ENCODE results near the gene ICAM2. TPM values are rescaled to one million over a fixed set of nuclear protein-coding genes. Genes with fewer than 3 reads are reported as not detected.

The ICAM2 gene
- total RNA-seq, 4 donors from 2014 or later = 22.4 to 75.1 (median 58.1) TPM

GRCh38 chr17:63997341-63998048, 22.9 kb downstream of the ICAM2 start:
- Histone ChIP-seq H3K4me3 (peak overlapping the region; percentile 54 to 68 (median 58)), H3K27ac (replicated peaks in 1 of 4) (peak overlapping the region; percentile 19 to 62 (median 37)), H3K36me3 (peaks cover 0 to 2% (median 0%) of the 10 kb centered on the region in 4 donors), H3K4me1 (peaks cover 20 to 31% (median 24%) of the 10 kb centered on the region in 4 donors), H3K9me3 (no peaks in the 10 kb centered on the region), H3K27me3 (peaks cover 0 to 67% (median 16%) of the 10 kb centered on the region in 4 donors)
- DNase-seq (ENCODE audit: extremely low spot score) = no peak
- intact Hi-C loops (cut with DNase I) = no loop called here
- TF ChIP-seq POLR2A (IDR thresholded peaks at IDR 0.05; ENCODE audit: low read depth) (no peak), POLR2AphosphoS5 (IDR thresholded peaks at IDR 0.05) (no peak), EP300 (IDR thresholded peaks at IDR 0.05) (no peak)
- TF ChIP-seq, protein P1, sequence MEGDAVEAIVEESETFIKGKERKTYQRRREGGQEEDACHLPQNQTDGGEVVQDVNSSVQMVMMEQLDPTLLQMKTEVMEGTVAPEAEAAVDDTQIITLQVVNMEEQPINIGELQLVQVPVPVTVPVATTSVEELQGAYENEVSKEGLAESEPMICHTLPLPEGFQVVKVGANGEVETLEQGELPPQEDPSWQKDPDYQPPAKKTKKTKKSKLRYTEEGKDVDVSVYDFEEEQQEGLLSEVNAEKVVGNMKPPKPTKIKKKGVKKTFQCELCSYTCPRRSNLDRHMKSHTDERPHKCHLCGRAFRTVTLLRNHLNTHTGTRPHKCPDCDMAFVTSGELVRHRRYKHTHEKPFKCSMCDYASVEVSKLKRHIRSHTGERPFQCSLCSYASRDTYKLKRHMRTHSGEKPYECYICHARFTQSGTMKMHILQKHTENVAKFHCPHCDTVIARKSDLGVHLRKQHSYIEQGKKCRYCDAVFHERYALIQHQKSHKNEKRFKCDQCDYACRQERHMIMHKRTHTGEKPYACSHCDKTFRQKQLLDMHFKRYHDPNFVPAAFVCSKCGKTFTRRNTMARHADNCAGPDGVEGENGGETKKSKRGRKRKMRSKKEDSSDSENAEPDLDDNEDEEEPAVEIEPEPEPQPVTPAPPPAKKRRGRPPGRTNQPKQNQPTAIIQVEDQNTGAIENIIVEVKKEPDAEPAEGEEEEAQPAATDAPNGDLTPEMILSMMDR (IDR thresholded peaks at IDR 0.05) = no peak
- 23% methylated on average over 13 of the region's 19 CpGs for WGBS

- Histone ChIP-seq H3K36me3 (no peaks in the 10 kb centered on the region), H3K9me3 (no peaks in the 10 kb centered on the region), H3K27me3 (peaks cover 0 to 68% (median 16%) of the 10 kb centered on the region in 4 donors), H3K27ac (replicated peaks in 1 of 4) (no peak overlapping the region), H3K4me1 (peaks cover 20 to 23% (median 21%) of the 10 kb centered on the region in 4 donors), H3K4me3 (no peak overlapping the region)
- TF ChIP-seq POLR2AphosphoS5 (IDR thresholded peaks at IDR 0.05) = no peak
- TF ChIP-seq, protein P1 (IDR thresholded peaks at IDR 0.05) = no peak
- WGBS = 96% methylated on average over 11 of the region's 11 CpGs
- no peak for DNase-seq (ENCODE audit: extremely low spot score)
- intact Hi-C loops (cut with DNase I) = no loop called here
Observed at GRCh38 chr17:63996430-63997182, 23.8 kb downstream of the ICAM2 start.

DNA sequence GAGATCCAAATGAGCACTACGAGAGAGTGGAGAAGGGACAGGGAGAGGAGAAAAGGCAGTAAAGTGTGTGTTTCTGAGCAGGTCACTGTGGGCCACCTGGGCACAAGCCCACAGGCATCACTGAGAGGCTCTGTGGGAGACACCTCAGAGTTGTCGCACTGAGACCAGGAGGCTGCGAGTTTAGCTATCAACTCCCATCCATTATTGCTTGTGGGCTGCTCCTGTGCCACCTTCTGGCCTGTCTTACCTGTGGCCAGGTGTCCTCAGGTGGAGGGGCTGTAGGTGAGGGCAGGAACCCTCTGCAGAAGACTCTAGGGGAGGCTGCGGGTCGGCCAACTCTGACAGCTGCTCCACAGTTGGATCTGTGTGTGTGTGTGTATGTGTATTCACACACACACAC, 24.8 kb downstream of the ICAM2 start:
- Histone ChIP-seq H3K27ac (replicated peaks in 1 of 4) (no peak overlapping the region), H3K27me3 (peaks cover 0 to 67% (median 16%) of the 10 kb centered on the region in 4 donors), H3K4me3 (no peak overlapping the region), H3K9me3 (no peaks in the 10 kb centered on the region), H3K4me1 (peaks cover 16 to 23% (median 21%) of the 10 kb centered on the region in 4 donors), H3K36me3 (no peaks in the 10 kb centered on the region)
- no peak for DNase-seq (ENCODE audit: extremely low spot score)
- TF ChIP-seq, protein P1 (IDR thresholded peaks at IDR 0.05) = no peak
- no peak for TF ChIP-seq EP300 (IDR thresholded peaks at IDR 0.05)
- no peak for TF ChIP-seq POLR2AphosphoS5 (IDR thresholded peaks at IDR 0.05)
- no peak for TF ChIP-seq POLR2A (IDR thresholded peaks at IDR 0.05; ENCODE audit: low read depth)
- intact Hi-C loops (cut with DNase I) = no loop called here
- 81% methylated on average over 5 of the region's 5 CpGs for WGBS

- Histone ChIP-seq H3K27me3 (peaks cover 0 to 68% (median 10%) of the 10 kb centered on the region in 4 donors), H3K4me3 (no peak overlapping the region), H3K36me3 (no peaks in the 10 kb centered on the region), H3K27ac (replicated peaks in 1 of 4) (no peak overlapping the region), H3K9me3 (no peaks in the 10 kb centered on the region), H3K4me1 (peaks cover 16 to 31% (median 28%) of the 10 kb centered on the region in 4 donors)
- DNase-seq (ENCODE audit: extremely low spot score) = no peak
- TF ChIP-seq, protein P1 (IDR thresholded peaks at IDR 0.05) = no peak
- no peak for TF ChIP-seq POLR2AphosphoS5 (IDR thresholded peaks at IDR 0.05)
- WGBS = no CpG with 5 or more reads among the region's 3 CpGs
- intact Hi-C loops (cut with DNase I) = no loop called here
Observed at GRCh38 chr17:63993368-63993985, 27.0 kb downstream of the ICAM2 start.

Data from esophagus muscularis mucosa (tissue), 4 donors.